Measurements from ENCODE around the gene DGCR8.

The DGCR8 gene

GRCh38 chr22:20140521-20140964 lies 60.5 kb downstream of the DGCR8 start:
- DNase-seq = no peak

- no peak for DNase-seq
Observed at GRCh38 chr22:20141186-20142077, 61.4 kb downstream of the DGCR8 start.

- no peak for DNase-seq
Observed at GRCh38 chr22:20142711-20143621, 62.9 kb downstream of the DGCR8 start.

GRCh38 chr22:20143883-20144665 lies 64.0 kb downstream of the DGCR8 start:
- DNase-seq = no peak

GRCh38 chr22:20145206-20145831 lies 65.3 kb downstream of the DGCR8 start:
- no peak for DNase-seq

GRCh38 chr22:20145832-20146223 lies 65.8 kb downstream of the DGCR8 start:
- no peak for DNase-seq

- no peak for DNase-seq
Observed at GRCh38 chr22:20146777-20147176, 66.7 kb downstream of the DGCR8 start.

GRCh38 chr22:20147237-20147988 lies 67.4 kb downstream of the DGCR8 start:
- no peak for DNase-seq

GRCh38 chr22:20148414-20148813 lies 68.4 kb downstream of the DGCR8 start:
- no peak for DNase-seq

- no peak for DNase-seq
Observed at GRCh38 chr22:20149257-20150250, 69.5 kb downstream of the DGCR8 start.

- DNase-seq = no peak
Observed at GRCh38 chr22:20150381-20151275, 70.6 kb downstream of the DGCR8 start, which contains the start of gene CCDC188. Gene CCDC188 (minus strand): TSS chr22:20151055. CDS start chr22:20150986, 69 bp downstream.

- DNase-seq = no peak
Observed at GRCh38 chr22:20151276-20151588, 71.2 kb downstream of the DGCR8 start.

GRCh38 chr22:20152464-20152890 lies 72.4 kb downstream of the DGCR8 start:
- no peak for DNase-seq

GRCh38 chr22:20153945-20154344 lies 73.9 kb downstream of the DGCR8 start:
- no peak for DNase-seq

- DNase-seq = no peak
Observed at GRCh38 chr22:20154602-20155187, 74.7 kb downstream of the DGCR8 start.

- no peak for DNase-seq
Observed at GRCh38 chr22:20155330-20156041, 75.4 kb downstream of the DGCR8 start.

- DNase-seq = no peak
Observed at GRCh38 chr22:20156042-20156389, 76.0 kb downstream of the DGCR8 start.

Data from GF-D8 (cell line).